NCI-H1694 (cell line): ENCODE results near the gene ANKH.

Source experiments
- DNase-seq: peaks from one replicate; lab custom pipeline; 2025; lab: John Stamatoyannopoulos, UW

The ANKH gene

DNA sequence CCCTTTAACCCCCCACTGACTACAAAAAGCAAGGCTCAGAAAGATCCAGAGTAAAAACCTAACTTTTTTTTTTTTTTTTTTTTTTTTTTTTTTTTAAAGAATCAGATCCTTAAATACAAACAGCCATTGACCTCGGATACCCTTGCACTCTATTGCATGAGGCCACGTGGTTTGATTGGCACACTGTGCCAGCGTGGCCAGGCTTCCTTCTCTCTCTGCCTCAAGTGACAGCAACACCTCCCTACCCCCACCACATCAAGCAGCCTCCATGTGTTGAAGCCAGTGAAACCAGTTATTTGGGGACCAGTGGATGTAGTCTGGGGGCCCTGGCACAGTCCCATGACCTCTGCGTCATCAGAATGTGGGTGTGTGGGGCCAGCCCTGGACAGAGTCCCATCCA is 135.6 kb downstream of the ANKH start:
- DNase-seq, result no peak

DNA sequence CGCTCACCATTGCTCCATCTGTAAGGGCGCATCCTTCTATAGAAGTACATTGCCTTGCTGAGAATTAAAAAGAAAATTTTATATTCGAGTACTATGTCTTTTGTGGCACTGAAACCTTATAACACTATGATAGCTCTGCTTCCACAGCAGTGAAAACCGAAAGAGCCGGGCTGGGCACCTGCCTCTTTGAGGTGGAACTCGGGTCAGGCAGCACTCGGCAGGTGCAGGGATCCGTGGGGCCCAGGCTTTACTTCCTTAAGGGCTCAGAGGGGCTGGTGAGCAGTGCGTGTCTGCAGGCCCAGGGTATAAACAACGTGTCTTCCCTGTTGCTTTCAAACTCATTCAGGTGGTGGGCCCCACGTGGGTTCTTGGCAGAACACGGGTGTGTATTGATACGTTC is 137.2 kb downstream of the ANKH start:
- DNase-seq, result no peak

DNA sequence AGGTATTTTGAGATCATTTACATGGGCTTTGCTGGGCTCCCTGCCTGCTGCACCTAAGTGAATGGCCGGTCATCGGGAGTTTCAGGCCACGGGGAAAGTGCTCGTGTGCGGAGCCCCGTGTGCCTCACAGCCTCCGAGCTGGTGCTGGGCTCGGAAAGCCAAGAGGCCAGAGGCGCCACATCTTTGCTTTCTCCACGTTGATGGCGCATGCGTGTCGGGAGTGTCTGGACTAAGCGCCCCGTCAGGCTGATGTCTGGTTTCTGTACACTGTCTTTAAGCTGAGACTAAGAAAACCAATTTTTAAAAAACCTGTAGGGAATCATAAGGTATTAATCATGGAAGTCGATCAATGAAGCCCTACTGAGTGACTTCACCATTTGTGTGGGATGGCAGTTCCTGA is 137.9 kb downstream of the ANKH start:
- no peak for DNase-seq

DNA sequence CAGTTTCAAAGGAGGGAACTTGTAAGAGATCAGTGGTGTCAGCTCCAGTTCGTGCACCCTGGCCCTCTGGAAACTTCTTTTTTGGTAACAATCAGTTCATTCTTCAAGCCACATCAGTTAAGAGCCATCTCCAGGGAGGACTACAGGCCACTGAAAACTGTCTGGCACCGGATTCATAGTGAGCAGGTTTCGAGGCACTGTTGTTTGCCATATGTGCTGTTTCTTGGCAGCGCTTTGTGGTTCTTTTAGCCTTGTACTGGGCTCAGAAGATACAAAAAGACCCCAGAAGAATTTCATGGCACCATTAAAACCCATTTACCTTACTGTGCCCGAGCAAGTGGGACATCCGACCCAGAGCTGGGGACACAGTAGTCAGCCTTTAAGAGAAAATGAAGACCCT is 138.6 kb downstream of the ANKH start:
- DNase-seq, result no peak

DNA sequence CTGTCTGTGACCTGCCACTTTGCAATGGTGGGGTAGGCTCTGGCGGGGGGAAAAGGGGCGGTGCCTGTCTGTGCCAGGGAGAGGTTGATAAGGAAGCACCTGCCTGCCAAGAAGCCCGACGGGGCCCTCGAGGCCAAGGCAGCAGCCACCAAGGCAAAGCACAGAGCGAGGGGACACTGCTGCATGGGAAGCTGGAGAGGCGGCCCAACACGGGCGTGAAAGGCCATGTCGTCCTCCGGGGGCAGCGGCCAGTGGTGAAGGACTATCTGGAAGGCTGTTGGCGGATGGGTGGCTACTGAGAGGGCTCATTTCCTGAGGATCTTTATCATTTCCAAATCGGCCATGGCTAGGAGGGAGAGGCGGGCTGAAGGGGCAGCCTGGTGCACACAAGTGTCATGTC is 140.7 kb downstream of the ANKH start:
- DNase-seq, result no peak

DNA sequence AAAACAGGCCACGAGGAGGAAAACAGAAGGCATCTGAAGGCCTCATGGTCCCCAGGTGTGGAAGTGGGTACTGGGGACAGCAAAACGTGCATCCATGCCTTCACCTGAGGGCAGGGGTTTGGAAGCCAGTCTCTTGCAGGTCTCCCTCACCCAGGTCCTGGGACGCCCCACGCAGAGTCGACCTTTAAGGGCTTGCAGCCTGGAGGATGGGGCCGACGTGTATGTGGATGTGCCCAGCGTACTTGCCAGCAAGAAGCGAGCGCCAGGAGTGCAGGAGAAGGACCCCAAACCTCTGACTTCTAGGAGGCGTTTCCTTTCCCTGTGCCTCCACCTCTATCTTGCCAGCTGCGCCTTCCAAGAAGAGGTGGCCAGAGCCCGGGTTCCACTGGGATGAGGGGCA is 141.1 kb downstream of the ANKH start:
- DNase-seq, result no peak

DNA sequence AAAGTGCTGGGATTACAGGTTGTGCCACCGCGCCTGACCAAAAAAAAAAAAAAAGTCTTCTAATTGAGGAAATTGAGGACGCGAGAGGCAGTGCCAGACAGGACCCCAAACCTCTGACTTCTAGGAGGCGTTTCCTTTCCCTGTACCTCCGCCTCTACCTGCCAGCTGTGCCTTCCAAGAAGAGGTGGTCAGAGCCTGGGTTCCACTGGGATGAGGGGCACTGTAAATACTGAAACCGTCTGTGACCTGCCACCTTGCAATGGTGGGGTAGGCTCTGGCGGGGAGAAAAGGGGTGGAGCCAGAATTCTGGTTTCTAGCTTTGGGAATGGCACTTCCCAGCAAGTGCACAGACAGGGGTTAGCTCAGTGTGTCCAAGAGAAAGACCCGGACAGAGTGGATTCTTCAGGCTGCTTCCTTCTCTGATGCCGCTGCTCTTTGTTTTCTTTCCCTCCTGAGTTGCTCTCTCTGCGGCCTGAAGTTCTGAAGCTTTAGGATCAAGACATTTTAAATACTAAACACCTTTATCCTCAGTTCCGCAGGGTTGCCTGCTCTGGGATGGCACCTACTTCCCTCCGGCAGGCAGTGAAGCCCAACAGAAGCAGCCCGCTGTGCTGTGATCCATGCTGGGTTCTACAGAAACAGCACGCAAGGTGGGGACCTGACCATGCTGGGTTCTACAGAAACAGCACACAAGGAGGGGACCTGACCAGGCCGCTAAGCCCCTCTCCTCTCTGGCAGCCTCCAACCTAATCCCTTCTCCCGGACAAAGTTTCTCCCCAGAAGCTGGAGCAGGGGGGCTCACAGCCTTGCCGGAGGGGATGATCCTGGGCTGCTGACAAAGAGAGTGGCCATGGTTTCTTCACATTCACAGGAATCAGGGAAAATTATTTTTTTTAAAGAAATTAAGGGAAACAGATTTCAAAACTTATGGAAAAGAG is 141.9 kb downstream of the ANKH start:
- DNase-seq, result no peak

DNA sequence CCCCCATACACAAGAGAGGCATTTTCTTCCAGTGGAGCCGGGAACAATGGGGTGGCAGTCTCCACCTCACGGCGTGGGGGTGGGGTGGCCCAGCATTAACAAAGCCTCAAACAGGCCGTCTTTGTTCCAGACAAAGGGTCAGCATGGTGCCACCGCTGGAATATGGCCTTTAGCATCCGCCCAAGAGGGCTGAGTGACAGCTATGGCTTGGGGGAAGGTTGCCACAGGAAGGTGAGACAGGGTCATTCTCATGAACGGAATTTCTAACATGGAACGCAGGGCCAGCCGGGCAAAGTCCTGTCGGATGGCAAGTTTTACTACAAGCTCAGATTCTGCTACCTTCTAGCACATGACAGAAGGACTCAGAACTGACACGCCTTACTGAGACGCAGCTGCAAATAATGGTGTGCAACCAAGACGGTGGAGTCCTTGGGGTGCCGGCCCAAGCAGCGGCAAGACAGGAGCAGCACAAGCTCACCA is 143.1 kb downstream of the ANKH start:
- DNase-seq, result no peak

DNA sequence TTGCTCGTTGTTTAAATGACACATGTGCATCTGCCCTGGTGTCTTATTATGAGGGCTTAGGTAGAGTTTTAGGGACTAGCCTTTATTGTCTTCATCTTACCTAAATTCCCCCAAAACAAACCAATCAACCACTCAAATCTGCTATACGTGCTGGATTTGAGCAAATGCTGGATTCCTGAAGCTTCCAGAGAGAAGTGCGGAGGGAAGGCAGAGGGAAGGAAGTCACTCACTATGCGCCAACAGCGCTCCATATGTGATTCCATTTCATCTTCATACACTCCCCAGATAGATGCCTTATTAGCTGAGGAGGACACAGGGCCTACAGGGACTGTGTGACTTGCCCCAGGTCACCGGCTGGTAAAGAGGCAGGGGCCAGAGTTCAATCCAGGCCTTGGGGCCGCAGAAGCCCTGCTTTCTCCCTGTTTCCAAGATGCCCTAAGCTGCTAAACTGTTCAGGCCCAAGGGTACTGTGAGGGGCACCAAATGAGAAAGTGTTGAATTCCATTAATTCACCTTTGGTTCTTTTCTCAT is 143.6 kb downstream of the ANKH start:
- no peak for DNase-seq

DNA sequence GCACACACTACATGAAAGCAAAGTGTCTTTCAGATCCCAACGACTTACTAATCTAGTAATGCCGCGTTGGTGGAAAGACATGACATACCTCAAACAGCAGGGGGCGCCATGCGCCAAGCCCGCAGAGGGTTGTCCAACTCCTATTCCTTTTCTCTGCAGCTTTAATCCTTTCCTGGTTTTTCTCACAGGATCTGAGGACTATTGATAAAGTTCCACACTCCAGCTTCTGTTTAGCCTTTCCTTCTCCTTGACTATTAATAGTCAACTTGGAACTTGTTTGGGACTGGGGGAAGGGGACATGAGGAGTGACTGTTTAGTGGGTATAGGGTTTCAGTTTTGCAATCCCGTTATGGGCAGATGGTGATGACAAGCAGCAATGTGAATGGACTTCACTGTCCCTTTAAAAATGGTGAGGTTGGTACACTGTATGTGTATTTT is 144.1 kb downstream of the ANKH start:
- DNase-seq, result peak; percentile 94

DNA sequence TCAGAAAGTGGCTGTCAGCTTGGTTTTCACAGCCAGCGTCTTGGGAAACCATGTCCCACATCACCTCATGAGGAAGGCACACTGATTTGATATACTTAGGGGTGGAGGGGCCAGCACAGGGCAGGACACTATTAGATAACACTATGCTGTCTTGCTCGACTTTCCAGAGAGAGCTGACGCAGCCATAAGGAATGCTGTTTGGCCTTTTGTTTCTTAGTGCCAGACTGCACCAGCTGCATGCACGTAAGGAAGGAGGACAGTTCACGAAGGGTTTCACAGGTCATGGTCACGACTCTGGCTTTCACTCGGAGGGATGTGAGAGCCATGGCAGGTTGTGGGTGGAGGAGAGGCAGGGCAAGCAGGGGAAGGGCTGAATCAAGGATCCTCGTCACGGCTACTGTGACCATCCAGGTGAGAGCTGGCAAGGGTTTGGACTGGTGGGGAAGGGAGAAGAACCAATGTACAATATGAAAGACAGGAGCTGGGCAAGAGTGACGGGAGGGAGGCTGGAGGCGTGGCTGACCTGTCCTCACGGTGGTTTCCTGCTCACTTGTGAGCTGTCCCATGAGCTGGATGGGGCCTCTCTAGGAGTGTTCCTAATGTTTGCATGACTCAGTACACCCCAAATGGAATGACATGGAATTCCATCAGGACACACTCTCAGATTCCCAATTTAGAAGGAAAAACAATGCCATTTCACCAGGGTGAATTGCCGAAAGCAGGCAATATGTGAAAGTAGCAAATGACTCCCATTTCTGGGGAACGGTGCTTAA is 145.3 kb downstream of the ANKH start:
- DNase-seq, result no peak

DNA sequence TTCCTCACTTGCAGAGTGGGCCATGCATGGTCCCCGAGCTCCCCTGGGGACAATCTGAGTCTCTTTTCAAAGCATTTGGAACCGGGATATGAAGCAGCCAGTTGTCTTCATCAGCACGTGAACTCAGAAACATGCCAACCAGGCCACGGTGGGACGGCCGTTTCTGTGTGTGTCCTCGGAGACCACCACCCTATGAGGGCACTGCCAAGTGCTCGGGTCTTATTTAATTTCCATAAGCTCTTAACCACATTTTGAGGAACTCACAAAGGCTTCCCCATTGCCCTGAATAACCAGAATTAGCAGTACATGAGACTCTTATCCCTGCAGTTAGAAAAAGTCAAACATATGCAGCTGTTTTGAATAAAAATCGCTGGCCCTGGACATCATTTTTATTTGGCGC is 146.9 kb downstream of the ANKH start:
- no peak for DNase-seq

DNA sequence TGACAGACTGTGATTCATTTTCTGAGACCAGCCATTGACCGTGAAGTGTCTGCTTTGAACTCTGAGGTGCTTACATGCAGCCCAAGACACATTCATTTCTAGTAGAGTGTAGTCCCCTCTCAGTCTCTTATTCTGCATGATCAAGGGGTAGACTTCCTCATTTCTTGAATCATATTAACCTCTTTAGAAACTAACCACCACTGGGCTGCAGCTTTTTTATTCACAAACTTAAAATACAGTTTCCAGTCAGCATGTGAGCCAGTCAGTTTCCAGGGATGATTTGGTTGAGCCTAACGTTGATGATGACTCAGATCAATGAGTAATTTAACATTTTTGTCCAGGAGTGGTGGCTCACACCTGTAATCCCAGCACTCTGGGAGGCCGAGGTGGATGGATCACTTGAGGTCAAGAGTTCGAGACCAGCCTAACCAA is 147.9 kb downstream of the ANKH start:
- no peak for DNase-seq

DNA sequence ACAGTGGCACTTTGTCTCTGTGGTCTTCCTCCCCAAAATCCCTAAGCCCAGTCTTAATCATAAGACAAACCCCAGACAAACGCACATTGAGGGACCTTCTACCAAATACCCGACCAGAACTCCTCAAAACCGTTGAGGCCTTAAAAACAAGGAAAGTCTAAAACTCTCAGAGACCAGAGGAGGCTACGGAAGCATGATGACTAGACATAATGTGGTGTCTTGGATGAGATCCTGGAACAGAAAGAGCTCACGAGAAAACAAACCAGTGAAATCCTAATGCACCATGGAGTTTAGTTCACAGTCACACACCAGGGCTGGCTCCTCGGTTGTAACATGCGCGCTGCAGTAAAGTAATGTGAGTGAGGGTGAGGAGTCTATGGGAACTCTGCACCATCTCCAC is 148.7 kb downstream of the ANKH start:
- DNase-seq, result no peak

DNA sequence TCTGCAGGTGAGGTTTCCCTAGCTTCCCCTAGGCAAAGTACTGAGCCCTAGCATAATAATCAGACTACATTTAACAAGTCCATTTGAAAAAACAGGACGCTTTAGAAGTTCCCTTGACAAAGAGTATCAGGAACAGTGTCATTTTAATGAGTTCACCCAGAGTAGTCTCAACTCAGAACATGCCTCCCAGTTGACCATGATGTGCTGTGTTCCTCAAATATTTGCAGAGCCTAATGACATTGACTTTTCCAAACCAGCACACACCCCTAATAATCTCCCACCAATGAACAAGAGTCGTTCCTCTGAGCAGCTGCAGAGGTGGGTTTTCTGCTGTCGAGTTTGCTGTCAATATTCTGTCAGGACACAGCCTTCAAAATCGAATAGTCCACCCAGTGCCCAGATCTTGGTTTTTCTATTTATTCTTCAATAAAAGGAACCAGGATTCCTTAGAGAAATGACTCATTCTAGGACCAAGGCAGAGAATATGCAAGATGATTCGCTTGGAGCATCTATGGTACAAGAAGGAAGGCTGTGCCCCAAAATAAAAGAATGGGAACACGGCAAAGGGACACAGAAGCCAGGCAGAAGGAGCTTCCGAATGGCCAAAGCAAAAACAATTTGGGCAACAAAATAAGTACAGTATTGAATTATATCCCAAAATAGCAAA is 149.5 kb downstream of the ANKH start:
- DNase-seq, result no peak

DNA sequence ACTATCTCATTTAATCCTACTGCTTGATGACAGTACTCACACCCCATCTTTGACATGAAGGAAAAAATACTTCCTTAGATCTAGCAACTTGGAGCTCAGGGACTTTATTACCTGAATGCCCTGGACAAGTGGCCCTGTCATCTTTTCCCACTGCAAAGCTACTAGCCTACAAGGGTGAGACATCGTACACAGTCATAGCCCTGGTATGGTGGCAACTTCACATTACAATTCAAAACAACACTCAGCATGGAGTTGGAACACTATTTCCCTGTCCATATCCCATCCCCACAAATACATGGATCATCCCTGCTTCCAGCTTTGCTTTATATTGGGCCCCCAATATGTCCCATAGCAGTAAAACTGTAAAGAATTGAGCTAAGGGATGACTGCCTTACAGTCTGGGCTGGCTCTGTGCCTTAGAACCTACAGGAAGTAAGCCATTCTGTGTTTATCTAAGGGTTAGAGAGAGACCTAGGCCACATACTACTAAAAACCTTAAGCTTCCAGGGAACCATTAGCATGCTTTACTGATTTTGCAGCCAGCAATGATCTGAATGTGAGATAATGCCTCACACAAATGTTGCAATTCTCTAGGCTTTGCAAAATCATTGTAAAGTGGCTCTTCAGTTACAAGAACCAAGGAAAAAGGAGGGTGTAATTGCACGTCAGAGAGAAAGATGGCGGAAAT is 151.2 kb downstream of the ANKH start:
- no peak for DNase-seq

DNA sequence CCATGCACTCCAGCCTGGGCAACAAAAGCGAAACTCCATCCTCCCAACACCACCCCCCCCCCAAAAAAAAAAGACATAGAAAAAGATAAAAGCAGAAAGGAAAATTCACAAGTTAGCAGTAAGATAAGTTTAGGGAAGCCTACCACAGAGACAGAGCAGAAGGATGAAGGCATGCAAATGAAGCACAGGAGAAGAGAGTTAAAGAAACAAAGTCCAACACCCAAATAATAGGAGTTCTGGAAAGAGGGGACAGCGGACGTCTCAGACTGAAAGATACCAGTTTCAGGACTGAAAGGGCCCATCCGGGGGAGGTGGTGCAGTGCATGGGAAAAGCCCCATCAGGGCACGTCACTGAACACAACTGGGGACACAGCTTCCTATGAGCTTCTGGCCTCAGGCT is 152.8 kb downstream of the ANKH start:
- no peak for DNase-seq

DNA sequence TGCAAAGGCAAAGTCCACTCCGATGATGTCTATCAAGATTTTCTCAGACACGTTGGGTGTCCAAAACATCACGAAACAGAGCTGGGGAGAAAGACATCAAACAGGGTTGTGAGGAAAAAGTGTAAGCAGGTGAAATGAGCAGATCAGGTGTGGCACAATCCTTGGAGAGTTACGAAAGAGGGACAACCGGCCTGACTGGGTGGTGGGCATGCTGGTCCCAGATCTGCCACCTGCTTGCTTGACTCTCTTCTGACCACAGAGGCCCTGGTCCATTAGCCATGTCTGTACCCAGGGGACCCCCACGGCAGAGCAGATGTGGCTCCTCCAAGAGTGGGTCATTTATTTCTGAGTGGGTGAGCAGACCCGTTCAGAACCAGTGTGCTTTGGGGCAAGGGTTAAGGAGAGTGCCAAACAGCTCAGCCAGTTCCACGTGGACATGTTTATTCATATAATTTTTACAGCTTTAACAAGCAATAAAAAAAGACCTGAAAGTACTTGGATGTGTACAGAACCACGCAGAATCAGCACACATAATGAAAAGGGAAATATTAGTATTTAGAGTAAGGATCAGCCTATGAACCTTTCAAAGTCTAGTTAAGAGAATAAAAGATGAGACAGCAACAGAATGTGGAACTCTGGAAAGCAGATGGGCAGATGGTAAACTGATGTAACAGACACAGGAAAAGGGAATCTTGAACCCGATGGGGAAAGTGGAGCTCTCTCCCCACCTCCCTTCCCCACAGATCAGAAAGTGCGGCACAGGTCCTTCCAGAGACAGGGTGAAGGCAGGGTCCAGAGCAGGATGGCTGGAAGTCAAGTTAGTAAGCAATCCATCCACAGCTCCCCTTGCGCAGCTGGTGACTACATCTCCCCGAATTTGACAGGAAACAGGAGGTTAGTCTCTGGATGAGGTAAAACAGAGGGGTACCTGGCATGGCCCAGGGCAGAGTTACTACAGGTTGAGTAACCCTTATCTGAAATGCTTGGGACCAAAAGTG is 154.5 kb downstream of the ANKH start:
- DNase-seq, result no peak

DNA sequence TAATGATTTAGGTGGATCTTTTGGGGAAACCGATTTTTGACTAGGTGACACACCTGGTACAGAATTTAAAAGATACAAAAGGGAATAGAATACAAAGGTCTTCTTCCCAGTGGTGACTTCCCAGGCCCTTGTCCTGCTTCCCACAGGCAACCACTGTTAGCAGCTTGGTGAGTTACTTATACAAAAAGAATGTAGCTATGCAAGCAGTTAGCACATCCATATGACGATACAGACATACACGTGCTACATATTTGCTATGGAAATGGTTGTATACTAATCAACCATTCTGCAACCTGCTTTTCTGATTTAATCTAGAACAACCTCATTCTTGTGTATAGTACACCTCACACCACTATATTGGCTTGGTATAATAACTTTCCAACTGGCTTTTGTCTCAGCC is 156.1 kb downstream of the ANKH start:
- DNase-seq, result no peak

DNA sequence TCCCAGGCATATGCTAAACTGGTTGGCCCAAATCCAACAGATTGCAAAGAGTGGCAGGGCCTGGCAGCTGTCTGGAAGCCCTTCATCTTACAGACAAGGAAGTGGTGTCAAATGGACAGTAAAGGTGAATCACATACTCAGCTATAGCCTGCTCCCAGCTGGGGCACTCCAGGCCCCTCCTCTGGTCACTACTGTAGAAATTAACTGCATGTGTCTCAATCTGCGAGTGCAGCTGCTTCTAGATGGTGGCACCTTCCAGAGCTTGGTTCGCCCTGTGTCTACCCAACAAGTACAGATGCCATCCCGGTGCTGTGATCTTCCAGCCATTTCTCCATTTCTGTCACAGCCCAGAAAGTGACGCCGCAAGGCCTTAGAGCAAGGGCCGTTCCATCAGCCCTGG is 156.9 kb downstream of the ANKH start:
- DNase-seq, result no peak
